HS-27A (cell line): ENCODE results near the gene BCKDK.
"Not testable (repeated sequence)": the region's sequence is repeated elsewhere in the genome, so short reads cannot be mapped to it uniquely, and the experiment has no call there.

Experiments used
- DNase-seq: peaks from one replicate; pipeline ENCODE4 v3.0.0-alpha.2; 2012; ENCODE audit warnings: low read depth, missing footprints

The BCKDK gene

GRCh38 chr16:31127182-31127581 lies 19.0 kb downstream of the BCKDK start:
- DNase-seq = no peak

DNA sequence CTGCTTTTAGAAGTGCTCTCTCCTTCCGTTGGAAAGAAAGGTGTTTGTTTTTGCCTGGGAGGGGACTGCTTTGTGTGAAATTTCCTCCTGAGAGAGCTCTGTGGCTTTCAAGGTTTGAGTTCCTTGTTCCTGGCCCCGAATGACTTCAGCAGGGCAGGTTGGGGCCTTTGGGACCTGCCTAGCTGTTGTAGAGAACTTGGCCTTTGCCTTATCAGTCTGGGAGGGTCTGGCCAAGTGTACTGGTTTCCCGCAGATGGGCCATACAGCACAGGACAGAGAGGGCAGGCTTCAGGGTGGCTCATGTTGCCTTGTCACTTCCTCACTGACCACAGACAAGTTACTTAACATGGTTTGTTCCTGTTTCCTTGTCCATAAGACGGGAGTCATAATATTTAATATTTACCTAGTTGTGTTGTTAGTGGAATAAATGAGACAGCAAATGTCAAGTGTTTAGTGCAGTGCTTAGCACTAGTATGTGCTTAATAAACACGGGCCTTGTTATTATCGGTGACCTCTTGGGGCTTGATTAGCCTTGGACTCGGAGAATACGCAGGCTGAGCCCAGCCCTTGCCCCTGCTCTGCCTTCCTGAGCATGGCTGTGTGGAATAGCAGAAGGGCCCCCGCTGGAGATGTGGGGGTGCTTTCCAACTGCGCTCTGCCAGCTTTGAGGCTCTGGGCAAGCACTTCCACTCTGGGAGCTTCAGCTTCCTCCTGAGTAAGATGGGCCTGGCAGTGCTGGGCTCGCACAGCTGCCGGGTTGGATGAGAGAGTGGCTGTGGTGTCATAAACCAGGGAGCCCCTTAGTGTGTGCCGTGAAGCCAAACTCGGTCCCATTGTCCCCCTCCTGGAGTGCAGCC lies 20.8 kb downstream of the BCKDK start:
- DNase-seq = no peak

GRCh38 chr16:31129568-31130335 lies 21.6 kb downstream of the BCKDK start:
- no peak for DNase-seq

DNA sequence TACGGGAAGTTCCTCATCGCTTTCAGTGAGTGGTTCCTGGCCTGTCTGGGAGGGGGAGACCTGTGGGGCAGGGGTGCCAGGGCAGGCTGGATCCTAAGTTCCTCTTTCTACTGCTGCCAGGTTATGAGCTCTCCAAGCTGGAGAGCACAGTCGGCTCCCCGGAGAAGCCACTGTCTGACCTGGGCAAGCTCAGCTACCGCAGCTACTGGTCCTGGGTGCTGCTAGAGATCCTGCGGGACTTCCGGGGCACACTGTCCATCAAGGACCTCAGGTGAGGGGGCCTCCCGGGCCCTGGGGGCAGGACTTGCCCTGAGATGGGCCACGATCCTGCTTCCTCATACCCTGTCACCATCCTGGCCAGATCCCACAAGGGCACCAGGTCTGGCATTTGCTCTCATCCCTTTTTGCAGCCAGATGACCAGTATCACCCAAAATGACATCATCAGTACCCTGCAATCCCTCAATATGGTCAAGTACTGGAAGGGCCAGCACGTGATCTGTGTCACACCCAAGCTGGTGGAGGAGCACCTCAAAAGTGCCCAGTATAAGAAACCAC lies 22.2 kb downstream of the BCKDK start:
- DNase-seq = no peak

DNA sequence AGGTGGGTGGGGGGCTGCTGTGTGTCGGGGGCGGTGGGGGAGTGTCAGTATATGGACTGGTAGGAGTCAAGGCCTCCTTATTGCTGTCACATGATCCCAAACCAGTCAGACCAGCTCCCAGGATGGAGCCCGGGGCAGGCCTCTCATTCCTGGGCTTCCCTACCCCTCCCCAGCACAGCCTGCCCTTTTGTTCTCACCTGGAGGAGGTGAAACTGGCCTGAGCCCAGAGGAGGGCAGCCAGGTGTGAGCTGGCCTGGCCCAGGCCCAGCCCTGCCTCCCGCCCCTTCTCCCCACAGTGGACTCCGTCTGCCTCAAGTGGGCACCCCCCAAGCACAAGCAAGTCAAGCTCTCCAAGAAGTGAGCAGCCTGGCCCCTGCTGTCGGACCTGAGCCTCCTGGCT lies 22.7 kb downstream of the BCKDK start:
- DNase-seq = no peak

DNA sequence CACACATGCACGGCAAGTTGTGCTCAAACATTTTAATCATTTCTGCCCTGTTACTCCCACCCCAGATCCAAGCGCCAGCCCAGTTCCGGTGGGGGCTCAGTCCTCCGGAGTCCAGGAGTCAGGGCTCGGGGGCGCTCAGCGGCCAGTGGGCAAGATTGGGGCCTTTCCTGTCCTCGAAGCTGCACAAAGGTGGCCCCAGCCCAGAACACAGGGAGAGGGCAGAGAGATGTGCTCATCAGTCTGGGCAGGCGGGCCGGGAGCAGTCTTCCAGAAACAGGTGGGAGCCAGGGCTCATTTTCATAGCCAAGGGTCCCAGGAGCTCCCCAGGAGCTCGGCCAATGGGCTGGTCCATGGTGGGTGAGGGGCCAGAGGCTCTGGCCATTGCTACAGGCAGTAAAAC lies 23.2 kb downstream of the BCKDK start:
- no peak for DNase-seq

GRCh38 chr16:31131841-31132271 lies 23.7 kb downstream of the BCKDK start:
- DNase-seq = no peak

- no peak for DNase-seq
Measured at GRCh38 chr16:31132303-31132979, 24.3 kb downstream of the BCKDK start.

- no peak for DNase-seq
Measured at GRCh38 chr16:31133046-31133501, 24.9 kb downstream of the BCKDK start.

DNA sequence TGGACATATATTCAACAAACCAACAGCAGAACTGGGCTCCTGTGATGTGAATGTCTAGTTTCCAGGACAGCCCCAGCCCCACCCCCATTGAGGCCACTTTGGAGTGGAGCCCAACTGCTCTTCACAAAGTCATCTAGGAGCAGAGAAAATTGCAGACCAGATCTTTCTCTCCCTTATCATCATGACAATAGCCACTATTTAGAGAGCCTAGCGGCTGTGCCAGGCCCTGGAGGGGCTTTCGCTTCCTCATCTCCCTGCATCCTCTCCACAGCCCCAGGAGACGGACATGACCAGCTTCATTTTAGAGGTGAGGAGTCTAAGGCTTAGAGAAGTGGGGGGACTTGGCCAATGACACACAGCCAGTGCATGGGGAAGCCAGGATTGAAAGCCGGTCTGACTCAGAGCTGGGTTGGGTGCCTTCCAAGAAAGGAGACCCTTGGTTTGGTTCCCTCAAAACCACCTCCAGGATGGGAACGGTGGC lies 25.9 kb downstream of the BCKDK start:
- DNase-seq = no peak

DNA sequence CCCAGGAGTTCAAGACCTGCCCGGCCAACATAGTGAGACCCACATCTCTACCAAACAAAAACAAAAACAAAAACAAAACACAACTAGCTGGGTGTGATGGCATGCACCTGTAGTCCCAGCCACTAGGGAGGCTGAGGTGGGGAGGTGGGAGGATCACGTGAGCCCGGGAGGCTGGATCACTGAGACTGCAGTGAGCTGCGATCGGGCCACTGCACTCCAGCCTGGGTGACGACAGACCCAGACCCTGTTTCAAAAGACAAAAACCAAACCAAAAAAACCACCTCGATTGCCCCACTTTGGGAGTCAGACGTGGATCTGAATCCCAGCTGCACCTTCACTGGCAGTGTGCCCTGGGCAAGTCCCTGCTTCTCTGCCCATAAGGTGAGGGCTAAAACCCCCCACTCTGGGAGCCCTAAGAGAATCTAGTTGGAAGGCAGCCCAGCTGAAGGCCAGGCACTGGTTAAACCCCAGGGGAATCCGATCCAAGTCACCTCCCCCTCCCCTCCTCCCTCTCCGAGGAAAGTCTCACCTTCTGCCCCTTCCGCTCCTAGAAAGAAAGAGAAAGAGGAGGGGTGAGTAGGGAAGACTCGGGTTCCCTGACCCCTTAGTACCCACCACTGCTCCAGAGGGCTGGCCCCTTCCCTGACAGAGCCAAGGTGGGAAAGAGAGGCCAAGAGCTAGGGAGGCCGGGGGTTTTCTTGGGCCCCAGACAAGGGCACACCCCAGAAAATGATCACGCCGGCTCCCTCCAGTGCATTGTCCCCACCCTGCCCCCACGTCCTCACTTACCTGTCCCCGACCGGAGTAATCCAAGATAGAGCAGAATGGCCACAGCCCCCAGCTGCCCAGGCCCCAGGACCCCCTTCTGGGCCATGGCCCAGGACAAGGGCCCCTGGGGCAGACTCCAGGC lies 26.7 kb downstream of the BCKDK start:
- no peak for DNase-seq

GRCh38 chr16:31135535-31136286 lies 27.5 kb downstream of the BCKDK start, which contains the start of gene PRSS8:
Gene PRSS8, minus strand, starts transcription at chr16:31135727. Its CDS starts 229 bp downstream, at chr16:31135498.
- no peak for DNase-seq

DNA sequence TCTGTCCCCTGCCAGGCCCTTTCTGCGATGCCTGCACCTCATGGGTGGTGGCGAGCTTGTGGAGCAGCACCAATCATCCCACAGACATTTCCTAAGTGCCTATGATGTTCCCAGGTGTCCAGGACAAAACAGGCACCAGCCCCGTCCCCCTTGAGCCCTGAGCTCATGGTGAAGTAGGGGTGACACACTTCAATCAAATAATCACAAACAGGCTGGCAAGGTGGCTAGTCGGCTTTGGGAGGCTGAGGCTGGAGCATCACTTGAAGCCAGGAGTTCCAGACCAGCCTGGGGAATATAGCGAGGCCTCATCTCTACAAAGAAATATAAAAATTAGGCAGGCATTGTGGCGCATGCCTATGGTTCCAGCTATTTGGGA lies 28.1 kb downstream of the BCKDK start:
- DNase-seq = no peak

DNA sequence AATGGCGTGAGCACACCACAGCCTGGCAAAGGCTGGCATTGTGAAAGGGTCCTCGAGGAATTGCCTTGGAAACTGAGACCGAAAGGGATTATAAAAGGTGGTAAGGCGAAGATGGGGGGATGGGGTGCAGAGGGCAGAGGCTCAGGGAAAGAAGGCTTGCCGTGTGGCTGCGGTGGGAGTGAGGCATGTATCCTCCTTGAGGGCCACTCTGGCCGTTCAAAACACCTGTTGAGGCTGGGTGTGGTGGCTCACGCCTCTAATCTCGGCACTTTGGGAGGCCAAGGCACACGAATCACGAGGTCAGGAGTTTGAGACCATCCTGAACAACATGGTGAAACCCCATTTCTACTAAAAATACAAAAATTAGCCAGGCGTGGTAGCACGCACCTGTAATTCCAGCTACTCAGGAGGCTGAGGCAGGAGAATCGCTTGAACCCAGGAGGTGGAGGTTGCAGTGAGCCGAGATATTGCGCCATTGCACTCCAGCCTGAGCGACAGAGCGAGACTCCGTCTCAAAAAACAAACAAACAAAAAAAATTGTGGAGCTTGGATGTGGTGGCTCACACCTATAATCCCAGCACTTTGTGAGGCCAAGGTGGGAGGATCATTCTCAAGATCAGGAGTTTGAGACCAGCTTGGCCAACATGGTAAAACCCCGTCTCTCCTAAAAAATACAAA lies 28.8 kb downstream of the BCKDK start:
- DNase-seq = not testable (repeated sequence)

DNA sequence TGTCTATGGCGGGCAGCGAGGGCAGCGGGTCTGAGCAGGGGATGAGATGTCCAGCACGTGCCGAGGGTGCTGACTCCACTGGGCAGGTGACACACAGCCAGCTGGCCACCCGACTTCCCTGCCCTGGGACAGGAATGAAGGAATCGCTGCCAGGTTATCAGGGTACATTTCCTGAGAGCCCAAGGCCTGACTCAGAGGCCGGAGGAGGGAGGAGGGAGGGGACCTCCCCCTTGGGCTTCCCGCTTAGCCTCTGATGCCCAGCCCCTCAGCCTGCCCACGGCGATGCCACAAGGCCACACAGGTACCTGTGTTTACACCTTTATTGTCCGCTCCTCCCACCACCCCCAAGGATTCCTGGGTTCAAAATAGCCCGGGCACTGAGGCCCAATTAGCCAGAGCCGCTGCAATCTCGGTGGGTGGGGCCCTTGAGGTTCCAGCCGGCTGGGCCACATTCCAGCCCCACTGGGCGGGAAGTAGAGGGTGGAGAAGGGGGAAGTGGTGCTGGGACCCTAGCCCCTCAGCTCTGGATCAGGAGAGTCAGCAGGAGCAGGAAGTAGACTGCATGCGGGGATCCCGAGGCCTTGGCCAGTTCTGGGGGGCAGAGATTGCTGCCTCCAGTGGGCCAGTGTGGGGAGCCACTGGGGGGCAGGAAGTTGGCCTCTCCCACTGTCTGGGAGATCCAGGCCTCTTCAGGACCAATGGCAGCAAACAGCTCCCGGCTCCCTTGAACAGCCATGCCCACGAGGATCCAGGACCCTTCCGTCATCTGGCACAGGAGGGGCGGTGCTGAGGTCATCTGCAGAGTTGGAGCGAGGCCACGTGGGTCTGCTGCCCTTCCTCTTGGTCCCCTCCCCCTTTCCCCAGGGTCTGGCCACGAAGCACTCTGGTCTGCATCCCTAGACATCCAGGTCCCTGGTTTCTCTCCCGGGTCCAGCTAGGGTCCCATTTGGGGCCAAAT lies 30.7 kb downstream of the BCKDK start:
- DNase-seq = peak; percentile 75

- not testable (repeated sequence) for DNase-seq
Measured at GRCh38 chr16:31141071-31141469, 32.9 kb downstream of the BCKDK start.

DNA sequence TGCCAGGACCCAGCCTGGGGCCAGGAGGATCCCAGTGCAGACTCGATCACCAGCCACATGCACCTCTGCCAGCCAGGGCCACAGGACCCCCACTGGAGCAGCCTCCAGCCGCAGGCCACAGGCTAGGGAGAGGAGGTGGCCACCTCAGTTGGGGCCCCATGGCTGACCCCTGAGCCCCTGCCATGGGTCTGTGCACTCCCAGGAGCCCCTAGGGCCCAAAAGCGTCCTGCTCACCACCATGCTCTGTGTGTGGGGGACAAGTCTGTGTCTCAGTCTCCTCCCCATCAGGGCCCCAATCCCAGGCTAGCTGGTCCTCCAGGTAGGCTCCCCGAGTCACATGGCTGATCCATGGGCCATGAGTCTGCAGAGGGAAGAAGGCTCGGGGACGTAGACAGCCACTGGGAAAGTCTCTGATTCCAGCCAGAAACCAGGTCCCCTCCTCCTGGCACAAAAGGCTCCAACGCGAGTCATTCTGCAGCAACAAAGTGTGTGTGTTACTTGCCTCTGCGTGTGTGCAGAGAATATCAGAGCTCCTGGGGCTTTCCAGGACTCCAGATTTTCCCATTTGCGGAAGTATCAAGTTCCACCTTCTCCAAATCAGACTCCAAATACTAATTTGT lies 33.4 kb downstream of the BCKDK start:
- DNase-seq = no peak
